Kidney (tissue), 14 donors: ENCODE measurements around the gene SPATA12. TPM values are rescaled to one million over a fixed set of nuclear protein-coding genes. Genes with fewer than 3 reads are reported as not detected.
A peak's percentile ranks its signal among the peaks of the same experiment; 100 is the strongest.

ENCODE experiments used
- DNase-seq, 5 donors: peaks; one replicate each; pipeline ENCODE4 v3.0.0-alpha.2; 2013 to 2020
- FAIRE-seq: peaks from 2 replicates; lab custom pipeline; 2012; peaks lifted over from hg19 to GRCh38; lab: Jason Lieb, UNC
- H3K27ac ChIP-seq, 2 donors: one replicate each; pipeline ENCODE4 v1.7.0; 2013; ENCODE audit warnings: low read depth in 2 of 2, low read length in 2 of 2, inconsistent platforms in 1 of 2
- H3K27me3 ChIP-seq: one replicate; pipeline ENCODE4 v1.7.1; 2013; ENCODE audit warnings: low read length, inconsistent platforms; ENCODE audit not compliant: control insufficient read depth, insufficient read depth
- H3K36me3 ChIP-seq, 3 donors: one replicate each; pipeline versions ENCODE4 v1.7.0 to v1.7.1; 2013; ENCODE audit warnings: low read length in 3 of 3, control low read depth in 1 of 3, inconsistent platforms in 1 of 3; ENCODE audit not compliant: insufficient read depth in 3 of 3, control insufficient read depth in 2 of 3
- H3K4me1 ChIP-seq, 3 donors: one replicate each; pipeline versions ENCODE4 v1.7.0 to v1.7.1; 2013; ENCODE audit warnings: low read length in 3 of 3, inconsistent platforms in 1 of 3, low read depth in 1 of 3; ENCODE audit not compliant: control insufficient read depth in 2 of 3, insufficient read depth in 2 of 3
- H3K4me3 ChIP-seq, 3 donors: one replicate each; pipeline versions ENCODE4 v1.7.0 to v1.8.1; 2013; ENCODE audit warnings: low read length in 3 of 3, control low read depth in 1 of 3, inconsistent platforms in 1 of 3
- H3K9ac ChIP-seq, 3 donors: one replicate each; pipeline versions ENCODE4 v1.7.0 to v1.7.1; 2013; ENCODE audit warnings: low read length in 3 of 3, control low read depth in 1 of 3, inconsistent platforms in 1 of 3
- H3K9me3 ChIP-seq, 3 donors: one replicate each; pipeline versions ENCODE4 v1.7.0 to v1.7.1; 2013; ENCODE audit warnings: low read length in 3 of 3, control low read depth in 1 of 3, inconsistent platforms in 1 of 3; ENCODE audit not compliant: control insufficient read depth in 2 of 3, insufficient read depth in 1 of 3
- intact Hi-C: fragments of 100-400 bp; cut with DNase I; formaldehyde crosslinking; loops from one replicate; pipeline ENCODE4 v1.11.1; 2022
- polyA plus RNA-seq: library from polyadenylated mRNA; stranded (reverse); fragments of 350-450 nt; fragmentation: Illumina TruSeq; extraction: RNeasy Lipid Tissue Mini Kit (QIAGEN cat#74804); gene quantifications from one replicate; pipeline ENCODE4 v1.2.3, GENCODE V29; 2014; ENCODE audit warnings: low read depth, low replicate concordance; ENCODE audit not compliant: insufficient read depth
- total RNA-seq: library from RNA; stranded (reverse); fragmentation: NEBNext Ultra II Directional; extraction: Animal tissue kit (Norgen Biotek cat#: 25700); gene quantifications from one replicate; pipeline ENCODE4 v1.2.1, GENCODE V29; 2021
- TF ChIP-seq, protein P1 (sequence below): IDR thresholded peaks from 3 replicates; pipeline ENCODE4 v1.5.1; 2012; ENCODE audit warnings: mild to moderate bottlenecking, moderate library complexity, borderline replicate concordance; ENCODE audit not compliant: insufficient read depth; ENCODE audit errors: extremely low read depth
- donor health status: control.
- donor health status: control.
- donor health status: control.
- donor health status: control.
- donor health status: control.
- donor health status: DM: yes; HTN: yes; CAD: no.
- donor health status: Normal renal cell carcinoma (clear cell type).

The SPATA12 gene
- total and polyA plus RNA-seq, 2 donors from 2014 or later = not detected

DNA sequence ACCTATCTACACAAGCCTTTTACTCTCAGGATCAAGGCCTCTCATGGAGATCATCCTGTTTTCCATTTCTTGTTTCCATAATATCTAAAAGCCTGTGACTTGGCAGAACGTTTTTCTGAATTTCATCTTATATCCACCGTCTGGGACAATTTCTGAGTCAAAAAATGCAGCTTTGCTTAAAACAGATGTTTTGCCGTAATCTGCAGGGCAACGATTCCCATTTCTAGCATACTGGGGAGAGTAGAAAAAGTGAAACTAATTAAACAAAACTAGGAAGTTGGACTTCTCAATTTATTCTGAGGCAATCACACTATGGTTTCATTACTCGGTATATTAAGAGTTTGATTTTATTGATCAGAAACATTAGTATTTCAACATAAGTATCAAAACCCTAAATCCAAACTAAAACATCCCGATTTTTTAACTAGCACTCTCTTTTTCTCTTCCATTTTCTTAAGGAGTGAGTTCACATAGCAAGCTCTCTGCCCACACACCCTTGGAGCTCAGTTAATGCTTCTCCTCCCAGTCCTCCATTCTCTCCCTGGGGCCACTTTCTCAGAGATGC lies 33.6 kb downstream of the SPATA12 start:
- Histone ChIP-seq H3K36me3 (peaks cover 3 to 10% (median 5%) of the 10 kb centered on the region in 3 donors), H3K9ac (no peak overlapping the region), H3K4me3 (no peak overlapping the region), H3K9me3 (no peaks in the 10 kb centered on the region), H3K27me3 (no peaks in the 10 kb centered on the region), H3K4me1 (peaks cover 0 to 3% (median 0%) of the 10 kb centered on the region in 3 donors), H3K27ac (no peak overlapping the region)
- no peak for FAIRE-seq
- no peak for DNase-seq
- TF ChIP-seq, protein P1, sequence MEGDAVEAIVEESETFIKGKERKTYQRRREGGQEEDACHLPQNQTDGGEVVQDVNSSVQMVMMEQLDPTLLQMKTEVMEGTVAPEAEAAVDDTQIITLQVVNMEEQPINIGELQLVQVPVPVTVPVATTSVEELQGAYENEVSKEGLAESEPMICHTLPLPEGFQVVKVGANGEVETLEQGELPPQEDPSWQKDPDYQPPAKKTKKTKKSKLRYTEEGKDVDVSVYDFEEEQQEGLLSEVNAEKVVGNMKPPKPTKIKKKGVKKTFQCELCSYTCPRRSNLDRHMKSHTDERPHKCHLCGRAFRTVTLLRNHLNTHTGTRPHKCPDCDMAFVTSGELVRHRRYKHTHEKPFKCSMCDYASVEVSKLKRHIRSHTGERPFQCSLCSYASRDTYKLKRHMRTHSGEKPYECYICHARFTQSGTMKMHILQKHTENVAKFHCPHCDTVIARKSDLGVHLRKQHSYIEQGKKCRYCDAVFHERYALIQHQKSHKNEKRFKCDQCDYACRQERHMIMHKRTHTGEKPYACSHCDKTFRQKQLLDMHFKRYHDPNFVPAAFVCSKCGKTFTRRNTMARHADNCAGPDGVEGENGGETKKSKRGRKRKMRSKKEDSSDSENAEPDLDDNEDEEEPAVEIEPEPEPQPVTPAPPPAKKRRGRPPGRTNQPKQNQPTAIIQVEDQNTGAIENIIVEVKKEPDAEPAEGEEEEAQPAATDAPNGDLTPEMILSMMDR = no peak
- intact Hi-C loops = loop anchor here (10.0 kb wide), 1 partner anchor 131 kb away; the partner anchor contains the start of gene APPL1

DNA sequence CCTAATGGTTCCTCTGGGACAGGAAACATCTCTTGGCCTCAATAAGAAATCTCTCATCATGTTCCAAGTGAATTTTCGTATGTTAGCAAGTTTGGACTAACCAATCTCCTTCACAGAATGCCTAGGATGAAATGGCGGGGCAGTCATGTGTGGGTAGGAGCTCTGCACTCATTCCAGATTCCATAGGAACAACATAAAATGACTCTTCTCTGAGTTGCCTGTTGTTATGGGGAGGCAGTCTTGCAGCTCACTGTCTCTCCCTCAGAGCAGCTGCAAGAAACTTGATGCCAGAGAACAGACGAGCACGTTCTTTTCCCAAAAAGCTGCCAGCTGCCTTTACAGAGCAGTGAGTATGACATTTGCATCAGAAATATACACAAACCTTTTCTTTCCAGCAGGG lies 34.1 kb downstream of the SPATA12 start:
- Histone ChIP-seq H3K27ac (no peak overlapping the region), H3K27me3 (no peaks in the 10 kb centered on the region), H3K4me1 (peaks cover 0 to 3% (median 0%) of the 10 kb centered on the region in 3 donors), H3K4me3 (no peak overlapping the region), H3K9me3 (no peaks in the 10 kb centered on the region), H3K9ac (no peak overlapping the region), H3K36me3 (peaks cover 3 to 10% (median 5%) of the 10 kb centered on the region in 3 donors)
- TF ChIP-seq, protein P1 = no peak
- DNase-seq (peak in 2 of 5 donors; percentile 27 to 53), FAIRE-seq (no peak)
- intact Hi-C loops = loop anchor here (10.0 kb wide), 1 partner anchor 130 kb away; the partner anchor contains the start of gene APPL1

DNA sequence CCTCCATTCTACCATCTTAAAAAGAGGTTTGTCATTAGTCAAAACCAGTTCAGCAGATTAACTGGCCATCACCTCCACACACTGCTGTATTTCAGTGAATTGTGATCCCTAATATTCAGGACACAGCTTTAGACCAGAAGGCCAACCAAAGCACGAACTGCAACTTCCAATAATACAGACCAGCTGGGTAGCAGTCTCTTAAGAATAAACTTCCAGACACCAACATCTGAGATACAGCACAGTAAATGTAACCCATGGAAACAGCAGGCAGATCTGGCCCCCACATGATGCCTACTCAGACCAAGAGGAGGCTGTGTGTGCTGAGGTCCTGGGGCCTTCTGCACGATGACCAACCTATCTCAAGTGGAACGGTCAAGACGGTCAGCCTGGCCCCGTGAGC lies 34.9 kb downstream of the SPATA12 start:
- peaks cover 3 to 10% (median 5%) of the 10 kb centered on the region in 3 donors for H3K36me3 ChIP-seq
- TF ChIP-seq, protein P1 = no peak
- H3K4me3 ChIP-seq = no peak overlapping the region
- H3K9ac ChIP-seq = no peak overlapping the region
- H3K4me1 ChIP-seq = peaks cover 0 to 3% (median 0%) of the 10 kb centered on the region in 3 donors
- FAIRE-seq = no peak
- DNase-seq = no peak
- H3K27ac ChIP-seq = no peak overlapping the region
- H3K27me3 ChIP-seq = no peaks in the 10 kb centered on the region
- intact Hi-C loops = loop anchor here (10.0 kb wide), 1 partner anchor 129 kb away; the partner anchor contains the start of gene APPL1
- no peaks in the 10 kb centered on the region for H3K9me3 ChIP-seq
